GM18867 (cell line): ENCODE data around the gene RERE.
A peak's percentile ranks its signal among the peaks of the same experiment; 100 is the strongest.
"Not testable (repeated sequence)": the region's sequence is repeated elsewhere in the genome, so short reads cannot be mapped to it uniquely, and the experiment has no call there.

Experiments used
- ATAC-seq: cut with Tn5 transposase; IDR thresholded peaks from one replicate; pipeline ENCODE4 v1.9.1; 2021; ENCODE audit warnings: mild to moderate bottlenecking, moderate library complexity; ENCODE audit not compliant: unreplicated experiment

Gene RERE

DNA sequence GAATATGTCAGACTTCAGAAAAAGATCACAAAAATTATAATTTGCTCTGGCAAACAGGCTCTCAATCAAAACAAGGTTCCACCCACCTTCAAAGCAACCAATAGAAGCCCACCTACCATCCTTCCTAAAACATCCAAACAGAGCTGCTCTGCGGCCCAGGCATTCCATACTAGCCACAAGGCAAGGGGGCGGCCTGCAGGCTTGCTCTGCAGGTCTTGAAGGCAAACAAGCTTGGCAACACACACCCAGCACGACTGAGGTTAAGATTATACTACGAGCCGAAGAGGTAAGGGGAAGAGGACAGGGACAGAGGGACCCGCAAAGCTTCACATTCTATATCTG is 292.3 kb downstream of the RERE start:
- ATAC-seq: no peak

DNA sequence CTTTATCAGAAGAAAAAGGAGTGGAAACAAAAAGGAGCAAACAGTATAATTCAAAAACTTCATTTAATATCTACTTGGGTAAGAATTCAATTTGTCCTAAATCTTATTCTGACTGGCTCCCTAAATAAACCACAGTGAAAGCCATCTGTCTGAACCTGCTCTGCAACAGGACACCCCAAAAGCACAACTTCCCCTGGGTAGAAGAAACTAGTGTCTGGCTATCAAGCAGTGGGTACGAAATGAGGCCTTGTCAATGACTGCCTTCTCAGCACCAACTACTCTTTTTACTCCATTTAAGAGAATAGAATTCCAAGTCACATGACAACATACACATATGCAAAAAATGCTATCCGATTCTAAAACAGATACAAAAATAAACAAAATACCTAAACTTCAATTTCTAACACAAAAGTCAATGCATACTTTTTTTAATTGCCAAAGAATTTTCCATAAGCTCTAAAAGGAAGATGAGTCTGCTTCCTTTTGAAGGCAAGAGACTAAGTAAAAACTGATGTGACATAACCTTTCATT is 292.7 kb downstream of the RERE start:
- ATAC-seq: no peak

DNA sequence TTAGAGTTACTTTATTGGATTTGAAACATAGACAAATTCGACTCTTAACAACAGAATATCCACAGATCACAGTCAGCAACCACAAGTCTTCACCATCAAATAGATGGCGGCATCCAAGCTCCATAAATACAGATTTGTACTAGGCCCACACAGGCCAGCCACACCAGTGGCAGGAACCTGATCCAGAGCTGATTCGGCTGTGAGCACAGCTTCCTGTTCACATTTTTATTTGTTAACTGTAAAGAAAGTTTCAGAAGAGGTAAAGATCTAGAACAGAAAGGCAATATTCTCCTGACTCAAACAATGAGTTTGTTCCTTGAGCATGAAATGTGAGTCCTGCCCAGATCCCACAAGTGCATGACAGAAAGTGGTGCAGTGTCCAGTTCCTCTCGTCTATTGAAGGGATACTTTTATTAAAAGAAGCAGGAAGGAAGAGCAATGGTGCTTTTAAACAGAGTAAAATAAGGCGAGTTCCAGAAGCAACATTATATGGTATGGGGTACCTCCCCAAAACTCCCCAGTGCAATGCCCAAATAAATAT is 293.7 kb downstream of the RERE start:
- ATAC-seq: no peak

DNA sequence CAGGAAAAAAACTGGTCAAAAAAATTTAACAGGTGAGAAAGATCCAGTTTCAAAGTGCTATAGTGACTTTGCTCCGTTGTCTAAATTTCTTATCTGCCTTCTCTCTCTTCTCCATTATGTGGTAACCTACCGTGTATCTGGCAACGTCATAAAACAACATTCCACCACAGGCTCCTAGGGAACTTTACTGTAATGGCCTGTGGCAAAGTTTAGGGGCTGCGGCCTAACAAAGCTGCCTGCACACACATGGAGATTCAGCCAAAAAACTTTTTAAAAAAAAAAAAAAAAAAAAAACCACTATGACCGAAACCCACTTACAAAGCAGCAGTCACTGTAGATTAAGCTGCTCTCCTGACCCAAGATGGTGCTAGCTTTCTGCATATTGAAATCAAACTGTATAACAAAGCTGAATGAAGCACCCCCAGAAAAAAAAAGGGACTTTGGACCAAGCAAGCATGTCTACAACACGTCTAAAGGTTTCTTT is 296.9 kb downstream of the RERE start:
- ATAC-seq: no peak

DNA sequence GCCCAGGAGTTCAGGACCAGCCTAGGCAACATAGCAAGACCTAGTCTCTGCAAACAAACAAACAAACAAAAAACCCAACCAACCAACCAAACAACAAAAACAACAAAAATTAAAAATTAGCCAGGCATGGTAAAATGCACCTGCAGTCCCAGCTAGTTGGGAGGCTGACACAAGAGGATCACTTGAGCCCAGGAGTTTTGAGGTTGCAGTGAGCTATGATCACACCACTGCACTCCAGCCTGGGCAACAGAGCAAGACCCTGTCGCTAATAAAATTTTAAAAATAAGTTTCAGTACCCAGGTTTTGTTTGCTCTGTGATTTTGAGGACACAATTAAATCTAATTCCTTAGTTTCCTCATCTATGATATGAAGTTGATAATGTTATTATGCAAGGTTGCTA is 298.3 kb downstream of the RERE start:
- no peak for ATAC-seq

DNA sequence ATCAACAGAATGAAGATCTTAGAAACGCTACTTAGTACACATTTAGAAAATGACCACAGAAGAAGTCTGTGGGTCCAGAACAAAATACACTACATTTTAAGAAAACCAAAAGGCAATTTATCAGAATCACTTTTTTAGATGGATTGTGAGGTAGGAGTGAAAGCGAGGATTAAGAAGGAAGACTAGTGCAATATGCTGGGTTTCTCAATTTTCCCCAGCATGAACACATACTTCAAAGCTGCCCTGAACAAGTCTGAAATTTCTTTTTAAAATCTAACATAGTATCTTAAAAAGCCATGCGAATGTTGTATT is 299.0 kb downstream of the RERE start:
- no peak for ATAC-seq

DNA sequence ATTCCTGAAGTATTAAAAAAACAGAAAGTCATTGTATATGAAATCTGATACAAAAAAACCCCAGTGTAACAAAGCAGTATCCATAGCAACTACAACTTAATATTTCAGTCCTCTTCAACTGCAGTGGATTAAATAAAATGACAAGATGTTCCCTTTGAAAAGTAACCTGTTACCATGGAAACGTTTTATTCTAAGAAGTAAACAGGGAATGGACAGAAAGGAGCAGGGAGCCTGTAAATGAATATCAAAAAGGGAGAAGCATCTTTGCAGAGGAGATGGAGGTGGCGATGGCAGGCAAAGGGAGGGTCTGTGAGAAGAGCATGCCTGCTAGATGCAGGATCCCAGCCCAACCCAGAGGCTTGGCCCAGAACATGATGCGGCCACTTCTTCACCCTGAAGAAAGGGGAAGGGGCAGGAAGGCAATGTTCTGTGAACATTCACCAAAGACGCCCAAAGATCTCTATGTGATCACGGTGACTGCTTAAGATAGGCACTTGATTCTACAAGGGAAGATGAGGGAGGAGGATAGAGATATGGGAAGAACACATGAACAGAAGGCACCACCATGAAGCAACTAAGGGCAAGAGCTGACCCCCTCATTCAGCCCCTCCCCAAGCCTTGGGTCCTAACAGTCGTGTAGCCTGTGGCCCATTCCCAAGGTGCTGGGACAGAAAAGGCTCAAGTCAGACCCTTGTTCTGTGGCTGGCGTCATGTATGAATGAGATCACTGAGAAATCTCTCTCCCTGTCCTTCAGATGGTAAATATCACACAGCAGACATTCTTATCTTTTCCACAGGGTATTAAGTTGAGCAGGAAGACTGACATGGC is 299.6 kb downstream of the RERE start:
- no peak for ATAC-seq

DNA sequence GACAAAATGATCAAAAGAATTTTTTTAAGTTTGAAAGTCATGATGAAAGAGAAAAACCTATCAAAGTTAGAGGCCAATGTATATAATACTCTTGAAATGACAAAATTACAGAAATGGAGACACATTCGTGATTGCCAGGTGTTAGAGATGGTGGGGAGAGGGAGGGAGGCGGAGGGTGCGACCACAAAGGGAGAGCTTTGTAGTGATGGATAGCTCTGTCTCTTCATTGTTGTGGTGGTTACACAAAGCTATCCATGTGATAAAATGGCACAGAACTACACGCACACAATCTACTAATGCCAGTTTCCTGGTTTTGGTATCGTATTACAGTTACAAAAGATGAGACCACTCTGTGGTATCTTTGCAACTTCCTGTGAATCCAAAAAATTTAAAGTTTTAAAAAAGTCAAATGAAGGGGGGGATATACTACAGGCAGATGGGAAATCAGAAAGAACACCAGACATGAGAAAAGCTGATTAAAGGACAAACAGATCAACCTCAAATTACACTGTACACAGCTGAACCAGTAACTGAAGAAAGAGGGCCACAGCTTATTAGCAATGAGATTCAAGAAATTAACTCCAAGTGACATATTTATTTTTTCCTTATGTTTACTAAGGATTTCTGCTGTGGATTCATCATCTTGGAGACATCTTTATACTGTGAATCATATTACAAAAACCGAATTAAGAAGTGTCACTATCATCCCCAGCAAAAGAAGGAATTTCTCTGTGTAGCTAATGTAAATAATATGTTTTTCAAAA is 300.5 kb downstream of the RERE start:
- no peak for ATAC-seq

DNA sequence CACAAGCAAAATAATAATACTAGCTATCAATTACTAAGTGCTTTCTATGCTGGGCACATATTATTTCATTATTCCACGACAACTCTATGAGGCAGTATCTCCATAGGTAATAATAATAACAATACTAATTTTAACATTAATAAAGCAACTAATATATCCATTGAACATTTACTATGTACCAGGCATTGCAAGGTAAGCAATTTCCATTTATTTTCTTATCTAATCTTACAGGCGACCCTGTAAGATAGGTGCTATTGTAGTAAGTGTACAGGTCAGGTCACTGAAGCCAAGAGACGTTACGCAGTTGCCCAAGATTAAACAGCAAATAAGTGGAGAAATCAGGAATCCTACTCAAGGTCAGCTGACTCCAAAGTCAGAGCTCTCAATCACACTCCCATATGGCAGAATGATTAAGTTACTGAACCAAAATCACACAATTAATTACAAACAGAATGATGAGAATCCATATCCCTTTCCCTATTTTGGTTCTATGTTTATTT is 301.1 kb downstream of the RERE start:
- ATAC-seq: no peak

DNA sequence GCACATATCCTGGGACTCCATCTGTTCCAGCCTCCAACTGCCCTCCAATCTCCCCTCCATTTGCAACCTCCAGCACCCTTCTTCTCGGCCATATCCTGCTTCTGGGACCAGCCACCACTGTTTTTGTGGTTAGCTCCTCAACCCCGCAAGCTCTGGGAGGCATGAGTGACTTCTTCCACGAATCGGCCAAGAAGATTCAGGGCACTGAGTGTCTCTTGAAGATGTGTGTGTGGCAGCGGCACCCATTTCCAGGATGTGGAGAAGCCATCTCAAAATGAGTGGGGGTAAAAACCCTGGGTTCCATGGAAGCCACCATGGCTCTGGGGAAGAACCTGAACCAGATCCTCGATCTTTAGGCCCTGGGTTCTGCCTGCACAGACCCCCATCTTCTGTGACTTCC is 304.9 kb downstream of the RERE start:
- ATAC-seq: no peak

DNA sequence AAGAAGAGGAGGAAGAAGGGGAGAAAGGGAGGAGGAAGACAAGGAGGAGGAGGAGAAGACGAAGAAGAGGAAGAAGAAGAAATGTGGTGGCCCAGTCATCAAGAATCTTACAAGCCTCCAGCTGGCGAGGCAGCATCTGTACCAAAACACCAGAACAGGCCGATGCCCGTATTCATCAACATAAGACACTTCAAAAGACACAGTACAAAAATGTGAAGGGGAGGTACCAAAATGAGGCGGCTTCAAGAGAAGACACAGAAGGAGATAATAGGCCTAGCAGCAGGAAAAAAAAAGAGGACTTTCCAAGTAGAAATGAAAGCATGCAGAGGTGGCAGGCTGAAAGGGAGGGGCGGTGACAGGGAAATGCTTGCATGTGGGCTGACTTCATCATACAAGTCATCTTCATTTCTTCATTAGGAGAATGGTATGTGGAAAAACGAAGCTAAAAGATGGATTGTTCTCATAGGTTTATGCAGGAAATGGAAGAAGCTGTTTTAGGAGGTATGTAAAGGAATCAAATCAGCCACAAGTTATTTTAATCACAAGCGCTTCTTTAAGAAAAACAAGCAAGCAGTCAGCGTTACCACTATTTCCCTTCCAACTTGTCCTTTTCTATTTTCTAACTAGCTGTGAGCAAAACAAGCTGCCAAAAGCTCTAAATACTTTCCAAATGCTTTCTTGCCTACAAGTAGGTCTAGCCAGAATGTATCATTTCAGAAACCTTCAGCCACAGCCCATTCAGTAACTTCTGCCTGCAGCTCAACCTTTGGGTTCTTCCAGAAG is 307.2 kb downstream of the RERE start:
- no peak for ATAC-seq

DNA sequence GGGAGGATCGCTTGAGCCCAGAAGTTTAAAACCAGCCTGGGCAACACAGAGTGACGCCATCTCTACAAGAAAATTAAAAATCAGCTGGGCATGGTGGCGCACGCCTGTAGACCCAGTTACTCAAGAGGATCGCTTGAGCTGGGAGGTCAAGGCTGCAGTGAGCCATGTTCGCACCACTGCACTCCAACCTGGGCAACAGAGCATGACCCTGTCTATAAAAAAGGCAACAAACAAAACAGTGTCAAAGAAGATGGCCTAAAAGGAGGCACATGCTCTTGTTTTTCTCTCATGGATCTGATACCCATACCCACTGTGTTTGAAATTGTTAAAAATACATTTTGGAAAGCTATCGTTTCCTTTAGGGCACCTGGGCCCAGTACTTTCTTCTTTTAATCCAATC is 307.9 kb downstream of the RERE start:
- no peak for ATAC-seq

DNA sequence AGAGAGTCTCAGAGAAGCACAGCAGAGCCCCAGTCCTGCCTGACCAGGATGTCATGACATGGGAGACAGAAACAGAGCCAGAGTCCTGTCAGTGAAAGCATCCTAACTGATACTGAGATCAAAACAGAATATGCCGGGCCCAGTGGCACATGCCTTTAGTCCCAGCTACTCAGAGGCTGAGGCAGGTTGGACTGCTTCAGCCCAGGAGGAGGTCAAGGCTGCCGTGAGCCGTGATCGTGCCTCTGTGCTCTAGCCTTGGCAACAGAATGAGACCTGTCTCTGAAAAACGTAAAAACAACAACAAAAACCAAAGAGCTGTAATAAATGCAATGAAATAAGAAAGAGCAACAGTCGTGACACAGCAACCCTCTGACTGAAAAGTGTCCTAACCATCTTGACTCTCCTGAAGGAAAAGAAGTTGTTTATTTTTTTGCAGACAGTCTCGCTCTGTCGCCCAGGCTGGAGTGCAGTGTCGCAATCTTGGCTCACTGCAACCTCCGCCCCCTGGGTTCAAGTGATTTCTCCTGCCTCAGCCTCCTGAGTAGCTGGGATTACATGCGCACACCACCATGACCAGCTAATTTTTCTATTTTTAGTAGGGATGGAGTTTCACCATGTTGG is 310.3 kb downstream of the RERE start:
- ATAC-seq: no peak

DNA sequence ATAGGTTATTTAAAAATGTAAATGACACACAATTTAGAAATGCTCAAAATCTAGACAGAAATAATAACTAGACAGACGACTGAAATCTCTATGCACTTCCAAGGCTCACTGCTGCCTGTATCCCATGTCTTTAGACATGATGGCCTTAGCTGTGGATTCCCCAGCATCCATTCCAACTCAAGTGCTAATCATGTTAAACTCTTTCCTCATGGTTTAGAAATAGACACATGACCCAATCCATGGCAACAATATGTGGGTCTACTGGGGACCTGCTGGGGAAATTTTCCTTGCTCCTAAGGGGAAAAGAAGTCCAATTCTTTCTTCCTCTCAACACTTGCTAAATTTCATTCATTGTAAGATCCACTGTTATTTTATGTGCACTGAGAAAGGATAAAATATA is 311.0 kb downstream of the RERE start:
- ATAC-seq: no peak

DNA sequence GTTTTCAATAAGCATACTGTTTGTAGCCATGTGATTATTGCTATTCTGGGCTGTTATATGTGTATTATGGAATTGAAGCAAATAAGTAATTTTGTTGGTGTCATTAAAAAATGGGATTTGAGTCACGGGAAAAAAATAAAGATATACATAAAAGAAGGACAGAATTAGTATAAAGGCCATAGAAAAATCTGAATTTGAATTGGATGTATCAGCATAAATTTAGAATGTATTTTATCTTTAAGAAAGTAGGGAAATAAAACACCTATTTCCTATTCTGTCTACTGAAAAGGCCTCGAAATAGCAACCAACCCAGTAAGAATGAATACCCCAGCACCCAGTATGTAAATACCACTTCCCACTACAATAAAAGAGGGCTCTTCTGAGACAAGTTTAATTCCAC is 313.6 kb downstream of the RERE start:
- ATAC-seq: no peak

DNA sequence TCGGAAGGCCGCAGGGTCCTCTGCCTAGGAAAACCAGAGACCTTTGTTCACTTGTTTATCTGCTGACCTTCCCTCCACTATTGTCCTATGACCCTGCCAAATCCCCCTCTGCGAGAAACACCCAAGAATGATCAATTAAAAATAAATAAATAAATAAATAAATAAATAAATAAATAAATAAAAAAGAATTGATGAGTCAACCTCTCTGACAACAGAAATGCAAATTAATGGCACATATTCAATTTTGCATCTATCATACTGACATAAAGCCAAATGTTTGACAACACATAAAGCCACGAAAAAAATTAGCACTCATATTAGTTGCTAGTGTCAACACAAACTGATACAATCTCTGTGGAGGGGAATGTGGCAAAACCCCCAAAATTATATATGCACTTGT is 314.5 kb downstream of the RERE start:
- not testable (repeated sequence) for ATAC-seq

DNA sequence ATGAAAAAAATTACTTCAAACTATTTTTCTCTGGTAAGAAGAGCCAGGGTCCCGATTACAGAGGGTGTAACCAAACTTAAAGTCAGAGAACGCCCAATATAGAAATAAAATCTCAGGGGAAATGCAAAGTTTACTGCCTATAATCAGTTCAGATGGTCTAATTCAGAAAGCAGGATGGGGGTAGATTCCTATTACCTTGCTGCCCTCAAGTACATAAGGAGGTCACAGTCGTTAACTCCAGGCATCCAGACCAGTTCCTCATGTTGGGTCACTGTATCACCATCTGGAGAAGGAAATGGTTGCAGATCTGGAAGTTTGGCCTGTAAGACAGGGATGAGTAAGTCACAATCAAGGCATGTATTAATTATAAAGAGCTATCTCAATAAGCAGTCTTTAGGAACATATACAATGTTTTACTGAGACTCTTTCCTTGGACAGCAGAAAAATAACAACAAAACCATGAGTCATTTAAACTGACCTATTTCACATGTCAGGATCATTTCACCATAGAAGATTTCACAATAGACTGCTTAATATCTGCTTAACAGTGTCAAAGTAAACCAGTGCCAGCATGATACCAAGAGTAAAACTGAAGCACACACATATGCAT is 320.1 kb downstream of the RERE start:
- no peak for ATAC-seq

DNA sequence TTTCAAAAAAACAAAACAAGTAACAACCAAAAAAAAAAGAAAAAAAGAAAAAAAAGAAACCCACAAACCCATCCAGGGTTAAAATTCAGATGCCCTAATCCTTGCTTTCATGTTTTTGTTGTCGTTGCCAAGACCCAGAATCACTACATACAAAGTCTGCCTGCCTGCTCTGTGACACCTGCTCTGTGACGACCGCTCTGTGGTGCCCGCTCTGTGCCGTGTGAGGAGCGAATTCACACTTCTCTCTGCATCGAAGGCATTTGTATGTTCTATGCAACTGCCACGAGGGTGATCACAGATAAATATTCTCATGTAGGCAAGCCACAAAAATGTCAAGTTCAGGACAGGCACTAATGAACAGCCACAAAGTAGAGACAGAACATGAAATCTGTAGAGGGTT is 321.0 kb downstream of the RERE start:
- peak; percentile 69 for ATAC-seq

DNA sequence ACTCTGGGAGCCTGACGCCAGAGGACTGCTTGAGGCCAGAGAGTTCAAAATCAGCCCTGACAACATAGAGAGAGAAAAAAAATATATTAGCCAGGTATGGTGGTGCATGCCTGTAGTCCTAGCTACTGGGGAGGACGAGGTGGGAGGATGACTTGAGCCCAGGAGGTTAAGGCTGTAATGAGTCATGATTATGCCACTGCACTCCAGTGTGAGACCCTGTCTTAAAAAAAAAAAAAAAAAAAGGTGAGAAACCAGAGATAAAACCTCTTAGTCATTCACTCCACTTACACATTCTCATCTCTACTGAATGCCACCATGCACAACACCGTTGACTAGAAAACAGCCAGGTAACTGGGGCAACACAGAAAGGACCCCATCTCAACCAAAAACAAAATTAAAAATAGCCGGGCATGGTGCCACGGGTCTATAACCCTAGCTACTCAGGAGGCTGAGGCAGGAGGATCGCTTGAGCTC is 321.5 kb downstream of the RERE start:
- ATAC-seq: peak; percentile 28

DNA sequence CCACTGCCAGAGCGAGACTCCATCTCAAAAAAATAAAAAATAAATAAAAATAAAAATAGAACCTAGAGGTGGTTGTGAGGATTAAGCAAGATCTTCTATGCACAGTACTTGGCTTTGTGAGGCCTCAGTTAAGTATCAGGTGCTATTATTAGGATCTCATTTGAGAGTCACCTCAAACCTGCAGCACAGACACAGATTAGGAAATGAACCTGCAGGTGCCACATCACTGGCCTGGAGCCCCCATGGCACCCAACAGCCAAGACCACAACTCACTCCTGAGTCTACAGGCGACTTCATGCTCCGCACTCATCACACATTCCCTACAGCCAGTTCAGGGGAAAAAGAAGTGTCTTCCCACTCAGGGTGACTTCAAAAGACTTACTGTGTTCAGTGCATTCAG is 322.8 kb downstream of the RERE start:
- ATAC-seq: no peak
